GM19467 (cell line): Measurements from ENCODE around the gene CFAP221.

Experiments used
- ATAC-seq: cut with Tn5 transposase; IDR thresholded peaks from one replicate; pipeline ENCODE4 v1.9.1; 2021; ENCODE audit warnings: mild to moderate bottlenecking, moderate library complexity; ENCODE audit not compliant: unreplicated experiment

CFAP221 gene

DNA sequence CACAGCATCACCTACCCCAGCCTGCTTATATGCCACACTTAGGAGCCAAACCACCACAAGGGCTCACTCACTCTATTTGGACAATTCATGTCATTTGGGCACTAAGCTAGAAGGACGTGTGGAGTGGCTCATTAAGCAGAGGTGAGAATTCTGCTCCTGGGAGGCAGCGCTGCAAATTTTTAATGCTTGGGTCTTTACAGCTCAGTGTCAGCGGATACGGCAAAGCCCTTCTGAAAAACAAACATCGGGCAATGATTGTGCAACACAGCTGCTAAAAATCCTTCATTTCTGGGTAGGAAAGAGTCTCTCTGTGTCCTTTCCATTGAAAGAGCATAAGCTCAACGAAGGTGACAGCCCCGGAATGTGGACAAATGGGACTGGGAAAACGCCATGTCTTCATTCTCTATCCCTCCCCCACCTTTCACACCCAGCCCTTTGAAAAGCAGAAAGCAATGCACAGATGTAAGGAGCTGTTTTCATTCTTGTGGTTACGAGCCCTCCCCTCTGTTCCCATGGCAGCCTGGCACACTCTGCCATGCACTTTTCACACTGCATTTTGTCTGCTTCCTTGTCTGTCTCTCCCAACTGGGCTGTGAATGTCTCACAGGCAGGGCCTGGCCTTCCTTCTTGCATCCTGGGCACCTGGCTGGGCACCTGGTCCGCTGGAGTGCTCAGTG is 150.7 kb downstream of the CFAP221 start:
- no peak for ATAC-seq

- ATAC-seq, result no peak
These were observed 151.8 kb downstream of the CFAP221 start for GRCh38 chr2:119696005-119696404.

DNA sequence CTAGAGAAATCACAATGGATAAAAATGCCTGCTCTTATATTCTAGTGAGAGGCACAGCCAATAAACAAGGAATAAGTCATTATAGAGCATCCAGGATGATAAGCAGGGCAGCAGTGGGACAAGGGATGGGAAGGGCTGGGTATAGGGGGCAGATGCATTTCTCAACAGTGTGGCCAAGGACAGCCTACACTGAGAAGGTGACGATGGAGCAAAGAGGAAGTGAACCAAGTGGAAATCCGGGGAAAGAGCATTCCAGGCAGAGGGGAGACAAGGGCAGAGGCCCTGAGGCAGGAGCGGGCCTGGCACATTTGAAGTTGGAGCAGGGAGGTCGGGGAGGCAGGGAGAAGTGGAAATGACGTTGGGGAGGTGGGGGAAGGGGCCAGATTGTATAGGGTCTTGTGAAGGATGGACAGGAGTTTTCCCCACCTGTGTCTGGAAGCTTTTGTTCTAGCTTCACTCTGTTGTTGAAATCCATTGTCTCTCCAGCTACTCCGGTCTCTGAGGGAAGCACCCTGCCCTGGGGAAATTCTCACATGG is 152.3 kb downstream of the CFAP221 start:
- ATAC-seq, result no peak

- ATAC-seq, result no peak
These were observed 153.2 kb downstream of the CFAP221 start for GRCh38 chr2:119697290-119698020.

GRCh38 chr2:119698246-119698645 is 154.0 kb downstream of the CFAP221 start:
- no peak for ATAC-seq

- no peak for ATAC-seq
These were observed 154.9 kb downstream of the CFAP221 start for GRCh38 chr2:119699016-119699606.

- no peak for ATAC-seq
These were observed 156.6 kb downstream of the CFAP221 start for GRCh38 chr2:119700866-119701265.

DNA sequence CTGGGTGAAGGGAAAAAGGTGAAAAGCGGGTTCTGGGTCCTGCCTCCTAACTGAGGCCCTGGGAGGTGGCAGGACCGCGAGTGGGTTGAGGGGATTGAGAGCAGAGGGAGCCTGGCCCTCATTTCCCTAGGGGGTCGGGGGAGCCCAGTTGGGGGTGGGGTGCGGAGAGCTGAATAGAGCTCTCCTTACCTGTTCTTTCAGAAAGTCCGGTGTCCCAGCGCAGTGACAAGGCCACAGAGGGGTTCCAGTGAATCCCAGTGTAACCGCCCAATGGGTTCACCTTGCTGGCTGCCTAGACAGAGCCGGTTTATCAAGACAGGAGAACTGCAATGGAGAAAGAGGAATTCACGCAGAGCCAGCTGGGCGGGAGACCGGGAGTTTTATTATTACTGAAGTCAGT is 157.1 kb downstream of the CFAP221 start:
- no peak for ATAC-seq

DNA sequence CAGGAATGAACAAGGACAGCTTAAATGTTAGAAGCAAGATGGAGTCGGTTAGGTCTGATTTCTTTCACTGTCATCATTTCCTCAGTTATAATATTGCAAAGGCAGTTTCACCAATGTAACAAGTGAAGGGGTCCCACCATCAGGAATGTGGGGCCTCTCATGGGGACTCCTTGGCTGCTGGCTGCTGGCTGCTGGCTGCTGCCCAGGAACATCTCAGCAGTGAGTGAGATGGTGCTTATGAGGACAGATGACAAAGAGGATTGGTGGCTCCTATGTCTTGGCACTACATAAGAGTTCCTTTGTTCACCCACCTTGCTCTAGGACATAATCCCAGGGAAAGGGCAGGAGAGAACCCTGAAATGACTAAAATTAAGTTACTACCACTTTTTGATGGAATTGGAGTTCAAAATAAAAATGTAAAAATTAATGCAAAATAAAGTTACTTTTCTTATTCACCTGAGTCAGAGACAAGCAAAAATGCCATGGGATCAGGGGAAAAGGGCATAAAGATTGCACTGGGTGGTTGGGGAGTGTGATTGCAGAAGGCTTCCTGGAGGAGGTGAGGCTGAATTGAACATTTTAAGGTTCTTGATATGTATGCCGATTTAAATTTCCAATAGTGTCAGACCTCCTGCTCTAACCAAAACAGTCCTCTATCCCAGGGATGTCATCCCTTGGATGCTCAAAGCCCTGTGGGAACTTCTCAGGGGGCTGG is 158.1 kb downstream of the CFAP221 start:
- ATAC-seq, result no peak

DNA sequence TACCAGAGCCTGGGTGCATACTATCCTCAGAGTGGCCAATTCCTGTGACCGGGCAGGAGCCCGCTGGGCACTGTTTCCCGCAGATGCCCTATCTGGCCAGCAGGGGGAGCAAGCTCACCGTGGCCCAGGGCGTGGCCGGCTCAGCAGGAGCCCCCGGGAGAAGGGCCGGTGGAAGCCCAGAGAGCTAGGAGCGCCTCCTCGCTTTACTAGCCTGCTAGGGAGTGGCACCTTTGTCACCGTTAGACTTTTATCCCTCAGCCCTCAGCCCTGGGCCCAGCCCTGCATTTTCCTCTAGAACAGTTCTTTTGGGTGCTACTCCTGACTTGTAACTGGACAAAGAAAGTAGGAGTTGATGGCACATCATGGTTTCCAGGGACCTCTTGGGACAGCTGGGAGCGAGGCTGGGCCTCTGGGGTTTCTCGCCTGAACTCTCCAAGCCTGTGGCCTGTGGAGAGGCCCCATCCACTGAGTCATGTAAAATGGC is 158.7 kb downstream of the CFAP221 start:
- ATAC-seq, result peak; percentile 87

GRCh38 chr2:119703526-119703925 is 159.3 kb downstream of the CFAP221 start:
- ATAC-seq, result no peak

GRCh38 chr2:119704670-119705120 is 160.4 kb downstream of the CFAP221 start:
- no peak for ATAC-seq

DNA sequence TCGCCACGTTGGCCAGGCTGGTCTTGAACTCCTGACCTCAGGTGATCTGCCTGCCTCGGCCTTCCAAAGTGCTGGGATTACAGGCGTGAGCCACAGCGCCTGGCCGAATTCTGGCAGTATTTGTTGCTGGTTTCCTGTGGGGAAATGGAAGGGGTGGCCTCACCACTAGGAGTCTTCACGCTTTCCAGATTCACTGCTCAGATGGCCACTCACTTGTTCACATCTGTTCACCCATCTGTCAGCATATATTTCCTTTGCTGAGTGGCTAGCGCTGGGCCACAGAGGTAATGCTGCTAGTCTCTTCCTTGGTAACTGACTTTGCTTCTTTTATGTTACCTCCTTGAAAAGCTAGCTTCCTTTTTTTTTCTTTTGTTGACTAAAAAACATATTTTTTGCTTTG is 162.0 kb downstream of the CFAP221 start:
- no peak for ATAC-seq
